Measurements from ENCODE around the gene C3orf18. TPM values are rescaled to one million over a fixed set of nuclear protein-coding genes. Genes with fewer than 3 reads are reported as not detected.

Gene C3orf18
- total RNA-seq, 1 donor from 2014 or later, result 10.8 TPM

DNA sequence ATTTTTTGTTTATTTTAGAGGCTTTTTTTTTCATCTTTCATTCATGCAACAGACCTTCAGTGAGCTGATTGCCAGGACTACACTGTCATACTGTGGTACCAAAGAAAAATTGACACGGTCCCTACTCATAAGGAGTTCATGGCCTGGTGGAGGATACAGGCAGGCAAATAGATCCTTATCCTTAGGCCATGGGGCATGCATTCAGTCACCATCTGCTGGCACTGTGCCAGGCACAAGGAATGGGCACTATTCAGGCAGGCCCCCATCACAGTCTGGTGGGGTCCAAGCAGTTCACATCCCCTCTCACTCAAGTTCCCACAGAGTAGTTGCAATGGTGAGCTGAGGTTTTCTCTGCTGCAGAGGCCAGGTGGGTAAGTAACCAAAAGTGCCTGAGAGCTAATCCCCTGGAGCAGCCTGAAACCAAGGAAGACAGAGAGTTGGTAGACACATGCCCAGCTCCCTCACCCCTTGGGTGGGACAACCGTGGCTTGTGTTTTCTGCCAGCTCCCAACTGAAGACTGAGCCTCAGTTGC, 26.8 kb upstream of the C3orf18 start:
- intact Hi-C loops (cut with DNase I), result no loop called here
- H3K9me3 ChIP-seq, result no peaks in the 10 kb centered on the region
- H3K27me3 ChIP-seq, result no peaks in the 10 kb centered on the region
- H3K36me3 ChIP-seq, result no peaks in the 10 kb centered on the region
- H3K27ac ChIP-seq, result no peak overlapping the region
- no peak for TF ChIP-seq POLR2AphosphoS5 (IDR thresholded peaks at IDR 0.05; ENCODE audit: insufficient read depth in 1 of 2, low read depth in 1 of 2)
- no peak for TF ChIP-seq CTCF (IDR thresholded peaks at IDR 0.05)
- TF ChIP-seq POLR2A (IDR thresholded peaks at IDR 0.05), result no peak
- peaks cover 25% of the 10 kb centered on the region for H3K4me1 ChIP-seq
- no peak overlapping the region for H3K4me3 ChIP-seq
- DNase-seq (ENCODE audit: extremely low spot score in 2 of 2), result no peak

- Histone ChIP-seq H3K27me3 (no peaks in the 10 kb centered on the region), H3K27ac (no peak overlapping the region), H3K4me3 (no peak overlapping the region), H3K36me3 (no peaks in the 10 kb centered on the region), H3K4me1 (peaks cover 22% of the 10 kb centered on the region), H3K9me3 (no peaks in the 10 kb centered on the region)
- intact Hi-C loops (cut with DNase I), result no loop called here
- DNase-seq (ENCODE audit: extremely low spot score in 2 of 2), result no peak
- TF ChIP-seq CTCF (IDR thresholded peaks at IDR 0.05) (no peak), POLR2AphosphoS5 (IDR thresholded peaks at IDR 0.05; ENCODE audit: insufficient read depth in 1 of 2, low read depth in 1 of 2) (no peak)
Measured at GRCh38 chr3:50592568-50592967, 25.0 kb upstream of the C3orf18 start.

- H3K9me3 ChIP-seq, result no peaks in the 10 kb centered on the region
- no peak overlapping the region for H3K27ac ChIP-seq
- DNase-seq (ENCODE audit: extremely low spot score in 2 of 2), result no peak
- no peak overlapping the region for H3K4me3 ChIP-seq
- H3K36me3 ChIP-seq, result no peaks in the 10 kb centered on the region
- no peaks in the 10 kb centered on the region for H3K27me3 ChIP-seq
- intact Hi-C loops (cut with DNase I), result no loop called here
- H3K4me1 ChIP-seq, result peaks cover 22% of the 10 kb centered on the region
- no peak for TF ChIP-seq POLR2A (IDR thresholded peaks at IDR 0.05)
- TF ChIP-seq CTCF (IDR thresholded peaks at IDR 0.05), result no peak
Measured at GRCh38 chr3:50591196-50591741, 23.7 kb upstream of the C3orf18 start.

DNA sequence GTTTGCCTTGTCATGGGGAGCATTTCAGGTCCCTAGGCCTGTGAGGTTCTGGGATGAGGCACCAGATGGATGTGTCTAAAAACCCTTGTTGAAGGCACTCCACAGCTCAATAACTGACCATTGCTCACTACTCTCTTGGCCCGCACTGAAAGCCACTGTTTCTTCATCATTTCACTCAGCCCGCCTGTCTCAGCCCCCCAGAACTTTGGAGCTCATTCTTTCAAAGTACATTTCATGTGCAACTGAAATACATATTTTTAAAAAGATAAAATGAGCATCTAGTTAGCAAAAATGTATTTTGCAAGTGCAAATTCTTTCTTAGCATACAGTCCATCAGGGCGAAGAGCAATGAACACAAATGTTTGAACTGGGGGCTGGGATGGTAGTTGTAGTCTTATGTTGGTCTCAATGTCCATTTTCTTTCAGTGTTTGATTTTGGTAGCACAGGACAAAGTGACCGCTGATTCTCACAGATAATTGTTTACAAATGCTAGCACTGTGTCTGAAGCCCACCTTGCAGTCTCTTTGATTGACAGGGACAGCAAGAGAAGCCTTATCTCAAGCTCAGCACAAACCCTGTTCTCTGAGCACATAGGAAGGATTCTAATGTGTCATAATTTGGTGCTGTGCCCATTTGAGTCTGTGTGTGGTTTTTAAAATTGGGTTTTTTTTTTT, 21.3 kb upstream of the C3orf18 start:
- TF ChIP-seq POLR2A (IDR thresholded peaks at IDR 0.05) (no peak), POLR2AphosphoS5 (IDR thresholded peaks at IDR 0.05; ENCODE audit: insufficient read depth in 1 of 2, low read depth in 1 of 2) (no peak), CTCF (IDR thresholded peaks at IDR 0.05) (no peak)
- H3K9me3 ChIP-seq, result no peaks in the 10 kb centered on the region
- no peak for DNase-seq (ENCODE audit: extremely low spot score in 2 of 2)
- H3K4me1 ChIP-seq, result peaks cover 22% of the 10 kb centered on the region
- H3K27me3 ChIP-seq, result no peaks in the 10 kb centered on the region
- no peak overlapping the region for H3K27ac ChIP-seq
- H3K36me3 ChIP-seq, result no peaks in the 10 kb centered on the region
- intact Hi-C loops (cut with DNase I), result no loop called here
- no peak overlapping the region for H3K4me3 ChIP-seq

All from vagina (tissue), 2 donors.